Epithelial cell of esophagus (primary cell): Measurements from ENCODE around the gene RASL10A.
"Not testable (repeated sequence)": the region's sequence is repeated elsewhere in the genome, so short reads cannot be mapped to it uniquely, and the experiment has no call there.

ENCODE experiments used
- DNase-seq: peaks from one replicate; pipeline ENCODE4 v3.0.0; 2010; ENCODE audit warnings: low read depth
- H3K4me3 ChIP-seq: 2 replicates; pipeline ENCODE4 v1.5.1; 2011; ENCODE audit warnings: mild to moderate bottlenecking, low read length, control low read depth
- TF ChIP-seq, protein P1 (sequence below): IDR thresholded peaks from 2 replicates; pipeline ENCODE4 v1.5.1; 2011; ENCODE audit warnings: low read depth, mild to moderate bottlenecking, low read length, control low read depth, inconsistent platforms; ENCODE audit not compliant: insufficient read depth; ENCODE audit errors: missing control alignments

The RASL10A gene

DNA sequence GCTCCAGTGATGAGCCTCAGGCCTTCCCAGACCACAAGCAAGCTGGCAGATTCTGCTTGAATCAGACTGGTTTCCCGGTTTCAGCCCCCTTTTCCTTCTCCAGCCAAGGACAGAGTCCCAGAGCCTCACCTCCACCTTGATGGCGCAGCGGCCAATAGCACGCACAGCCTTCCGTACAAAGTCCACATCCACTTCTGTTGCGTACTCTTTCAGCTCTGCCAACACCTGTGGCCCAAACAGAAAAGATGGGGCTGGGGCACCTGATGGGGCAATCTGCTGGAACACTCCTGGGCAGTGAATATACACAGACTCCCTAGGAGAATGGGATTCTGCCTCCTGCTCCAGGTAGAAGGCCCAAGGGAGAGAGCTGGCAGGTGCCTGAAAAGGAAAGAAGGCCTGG is 35.5 kb upstream of the RASL10A start:
- DNase-seq, result no peak
- TF ChIP-seq, protein P1, sequence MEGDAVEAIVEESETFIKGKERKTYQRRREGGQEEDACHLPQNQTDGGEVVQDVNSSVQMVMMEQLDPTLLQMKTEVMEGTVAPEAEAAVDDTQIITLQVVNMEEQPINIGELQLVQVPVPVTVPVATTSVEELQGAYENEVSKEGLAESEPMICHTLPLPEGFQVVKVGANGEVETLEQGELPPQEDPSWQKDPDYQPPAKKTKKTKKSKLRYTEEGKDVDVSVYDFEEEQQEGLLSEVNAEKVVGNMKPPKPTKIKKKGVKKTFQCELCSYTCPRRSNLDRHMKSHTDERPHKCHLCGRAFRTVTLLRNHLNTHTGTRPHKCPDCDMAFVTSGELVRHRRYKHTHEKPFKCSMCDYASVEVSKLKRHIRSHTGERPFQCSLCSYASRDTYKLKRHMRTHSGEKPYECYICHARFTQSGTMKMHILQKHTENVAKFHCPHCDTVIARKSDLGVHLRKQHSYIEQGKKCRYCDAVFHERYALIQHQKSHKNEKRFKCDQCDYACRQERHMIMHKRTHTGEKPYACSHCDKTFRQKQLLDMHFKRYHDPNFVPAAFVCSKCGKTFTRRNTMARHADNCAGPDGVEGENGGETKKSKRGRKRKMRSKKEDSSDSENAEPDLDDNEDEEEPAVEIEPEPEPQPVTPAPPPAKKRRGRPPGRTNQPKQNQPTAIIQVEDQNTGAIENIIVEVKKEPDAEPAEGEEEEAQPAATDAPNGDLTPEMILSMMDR, result no peak
- H3K4me3 ChIP-seq, result no peak overlapping the region

DNA sequence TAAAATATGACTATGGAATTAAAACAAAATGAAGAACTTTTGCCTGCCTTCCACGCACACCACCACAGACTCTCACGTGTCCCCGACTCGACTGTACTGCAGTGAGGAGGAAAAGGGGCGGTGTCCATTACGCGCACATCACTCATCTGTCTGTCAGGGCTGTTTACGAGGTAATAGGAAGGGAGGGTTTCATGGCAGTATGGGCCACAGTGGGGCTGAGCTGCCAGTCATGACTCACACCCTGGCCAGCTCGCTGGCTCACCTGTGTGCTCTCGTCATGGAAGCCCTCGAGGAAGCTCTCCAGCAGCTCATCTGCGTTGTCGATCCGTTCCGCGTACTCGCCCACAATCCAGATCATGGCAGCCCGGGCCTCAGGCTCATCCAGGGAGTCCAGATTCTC is 33.5 kb upstream of the RASL10A start:
- peak; percentile 89 for DNase-seq
- TF ChIP-seq, protein P1, result no peak
- no peak overlapping the region for H3K4me3 ChIP-seq

DNA sequence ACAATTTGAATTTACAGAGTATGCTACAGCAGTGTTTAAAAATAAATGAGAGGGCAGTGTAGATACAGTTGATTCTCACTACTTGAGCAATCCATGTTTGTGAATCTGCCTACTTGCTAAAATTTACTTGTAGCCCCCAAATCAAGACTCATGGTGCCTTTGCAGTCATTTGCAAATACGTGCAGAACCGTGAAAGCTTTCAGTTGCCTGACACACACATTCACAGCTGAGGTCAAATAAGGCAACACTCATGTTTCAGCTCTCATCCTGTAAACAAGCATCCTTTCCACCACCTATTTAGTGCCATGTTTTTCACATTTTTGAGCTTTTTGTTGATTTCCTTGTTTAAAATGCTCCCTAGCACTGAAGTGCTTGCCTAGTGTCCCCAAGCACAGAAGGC is 32.5 kb upstream of the RASL10A start:
- TF ChIP-seq, protein P1, result no peak
- no peak overlapping the region for H3K4me3 ChIP-seq
- no peak for DNase-seq

DNA sequence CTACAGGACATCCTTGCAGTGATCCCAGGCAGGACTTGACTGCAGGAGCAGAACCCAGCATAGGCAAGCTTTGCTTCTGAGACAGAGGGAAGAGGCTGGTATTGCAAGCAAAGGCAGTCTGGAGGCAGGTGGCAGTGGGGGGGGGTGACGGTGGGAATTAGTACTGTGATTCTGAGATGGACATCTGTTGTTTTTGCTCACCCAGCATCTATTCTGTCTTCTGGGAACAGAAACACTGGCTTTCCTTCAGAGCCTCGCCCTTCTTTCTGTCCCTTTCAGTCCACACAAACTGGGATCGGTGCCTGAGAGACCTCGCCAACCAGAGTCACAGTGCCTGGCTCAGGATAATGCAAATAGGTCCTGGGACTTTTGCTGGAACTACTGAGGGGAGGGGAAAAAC is 31.2 kb upstream of the RASL10A start:
- TF ChIP-seq, protein P1, result no peak
- DNase-seq, result no peak
- H3K4me3 ChIP-seq, result no peak overlapping the region

DNA sequence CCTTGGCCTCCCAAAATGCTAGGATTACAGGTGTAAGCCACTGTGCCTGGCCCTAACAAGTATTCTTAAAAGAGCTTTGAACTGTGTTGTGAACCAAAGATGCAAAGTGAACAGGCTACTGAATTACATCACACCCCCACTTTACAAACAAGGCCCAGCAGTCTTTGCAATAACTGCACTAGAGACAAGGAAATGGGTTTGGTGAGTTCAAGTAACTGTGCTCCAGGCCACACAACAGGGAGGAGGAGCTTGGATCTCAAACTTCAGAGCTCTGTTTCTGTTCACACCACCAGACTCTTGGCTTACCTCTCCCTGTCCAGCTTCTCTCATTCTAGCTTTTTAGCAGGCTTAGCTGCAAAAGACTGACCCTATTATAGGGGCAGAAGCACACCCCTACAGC is 30.4 kb upstream of the RASL10A start:
- TF ChIP-seq, protein P1, result no peak
- no peak overlapping the region for H3K4me3 ChIP-seq
- no peak for DNase-seq

DNA sequence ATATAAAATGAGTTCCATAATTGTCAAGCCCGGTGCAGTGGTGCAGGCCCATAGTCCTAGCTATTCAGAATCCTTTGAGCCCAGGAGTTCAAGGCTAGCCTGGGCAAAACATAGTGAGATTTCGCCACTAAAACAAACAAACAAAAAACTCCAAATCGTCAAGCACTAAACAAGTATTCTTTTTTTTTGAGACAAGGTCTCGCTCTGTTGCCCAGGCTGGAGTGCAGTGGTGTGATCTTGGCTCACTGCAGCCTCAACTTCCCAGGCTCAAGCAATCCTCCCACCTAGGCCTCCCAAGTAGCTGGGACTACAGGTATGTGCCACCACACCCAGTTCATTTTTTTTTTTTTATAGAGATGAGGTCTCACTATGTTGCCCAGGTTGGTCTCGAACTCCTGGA is 29.4 kb upstream of the RASL10A start:
- not testable (repeated sequence) for H3K4me3 ChIP-seq, DNase-seq

DNA sequence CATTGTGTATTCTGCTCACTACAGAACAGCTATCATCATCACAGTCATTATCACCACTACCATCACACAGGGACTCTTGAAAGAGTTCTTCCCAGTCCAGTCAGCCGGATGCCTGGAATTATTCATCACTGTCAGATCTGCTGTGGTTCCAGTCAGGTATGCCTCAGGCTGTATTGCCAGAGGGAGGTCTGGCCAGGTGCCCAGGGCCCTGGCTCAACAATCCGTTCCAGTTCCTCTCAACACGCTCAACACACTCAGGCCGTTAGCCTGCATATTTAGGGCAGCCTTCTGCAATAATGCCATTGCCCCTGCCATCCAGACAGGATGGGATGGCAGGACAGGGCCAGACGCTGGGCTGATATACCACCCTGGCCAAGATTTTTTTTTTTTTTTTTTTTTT is 28.6 kb upstream of the RASL10A start:
- peak; percentile 95 for DNase-seq
- TF ChIP-seq, protein P1, result no peak
- no peak overlapping the region for H3K4me3 ChIP-seq

DNA sequence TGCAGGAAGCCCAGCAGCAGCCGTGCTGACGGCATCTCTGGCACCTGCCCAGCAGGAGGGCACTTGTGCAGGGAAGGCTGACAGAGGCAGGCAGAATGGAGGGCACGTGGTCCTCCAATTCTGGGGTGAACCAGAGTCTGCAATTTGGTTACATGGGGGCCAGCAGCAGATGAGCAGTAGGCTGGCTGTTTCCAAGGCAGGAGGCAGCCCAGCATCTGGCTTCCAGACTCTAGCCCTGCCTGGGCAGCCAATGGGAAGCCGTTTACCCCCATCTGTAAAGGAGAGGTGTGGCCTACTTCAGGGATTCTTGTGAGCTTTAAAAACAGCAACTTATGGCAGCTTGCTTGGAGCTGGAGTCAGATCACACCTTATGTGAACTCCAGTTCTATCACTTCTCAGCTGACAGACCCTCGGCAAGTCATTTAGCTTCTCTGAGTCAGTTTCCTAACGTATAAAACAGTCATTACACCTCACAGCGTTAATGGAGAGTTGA is 27.9 kb upstream of the RASL10A start:
- DNase-seq, result peak; percentile 66
- no peak overlapping the region for H3K4me3 ChIP-seq
- TF ChIP-seq, protein P1, result no peak
